Activated CD8-positive, alpha-beta memory T cell treated with anti-CD3 and anti-CD28 coated beads for 48 hours (primary cell): ENCODE results near the gene GPR52.
"Not testable (repeated sequence)": the region's sequence is repeated elsewhere in the genome, so short reads cannot be mapped to it uniquely, and the experiment has no call there.

ENCODE experiments used
- DNase-seq, 3 experiments: peaks; one replicate each; pipeline ENCODE4 v3.0.0-alpha.2; 2020; ENCODE audit warnings: low read depth in 2 of 3, low spot score in 2 of 3

GPR52 gene, protein sequence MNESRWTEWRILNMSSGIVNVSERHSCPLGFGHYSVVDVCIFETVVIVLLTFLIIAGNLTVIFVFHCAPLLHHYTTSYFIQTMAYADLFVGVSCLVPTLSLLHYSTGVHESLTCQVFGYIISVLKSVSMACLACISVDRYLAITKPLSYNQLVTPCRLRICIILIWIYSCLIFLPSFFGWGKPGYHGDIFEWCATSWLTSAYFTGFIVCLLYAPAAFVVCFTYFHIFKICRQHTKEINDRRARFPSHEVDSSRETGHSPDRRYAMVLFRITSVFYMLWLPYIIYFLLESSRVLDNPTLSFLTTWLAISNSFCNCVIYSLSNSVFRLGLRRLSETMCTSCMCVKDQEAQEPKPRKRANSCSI

GRCh38 chr1:174447866-174448530, at the start of gene GPR52:
GPR52 (plus strand) TSS chr1:174447964; CDS start chr1:174448112, 148 bp downstream.
- DNase-seq = no peak

DNA sequence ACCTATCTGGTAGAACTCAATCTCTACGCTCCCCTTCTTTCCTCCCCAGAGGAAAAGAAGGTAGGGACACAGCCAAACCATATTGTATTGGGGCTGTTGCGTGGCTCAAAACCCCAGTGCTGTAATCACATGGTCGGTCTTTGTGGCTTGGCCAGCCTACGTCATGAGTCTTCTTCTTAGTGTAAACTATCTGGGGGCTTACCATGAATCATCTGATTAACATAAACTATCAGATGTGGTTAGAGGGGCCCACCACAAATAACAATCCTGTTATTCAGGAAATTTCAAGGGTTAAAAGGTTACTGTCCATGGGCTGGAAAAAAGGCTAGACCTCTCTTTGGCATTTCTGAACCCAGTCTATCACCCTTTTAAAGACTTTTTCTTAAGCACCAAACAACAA, 49.5 kb upstream of the GPR52 start:
- DNase-seq = no peak

DNA sequence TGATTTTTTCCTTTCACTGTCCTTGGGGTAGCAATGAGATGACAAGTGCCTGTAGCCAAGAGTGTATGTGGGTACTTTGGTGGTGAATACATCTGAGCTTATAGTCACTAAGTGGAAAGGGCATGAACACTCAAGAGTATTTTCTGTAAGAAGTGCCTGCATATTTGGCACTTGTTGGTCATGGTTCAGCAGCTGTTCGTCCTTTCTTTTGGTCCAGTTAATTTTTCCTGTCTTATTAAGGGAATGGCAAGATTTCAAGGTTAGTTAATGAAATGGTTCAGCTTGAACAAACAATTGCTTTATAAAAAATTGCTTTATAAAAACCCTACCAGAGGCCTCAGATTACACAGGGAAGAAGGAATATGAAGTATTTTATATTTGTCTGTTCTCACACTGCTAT, 48.6 kb upstream of the GPR52 start:
- DNase-seq = no peak

DNA sequence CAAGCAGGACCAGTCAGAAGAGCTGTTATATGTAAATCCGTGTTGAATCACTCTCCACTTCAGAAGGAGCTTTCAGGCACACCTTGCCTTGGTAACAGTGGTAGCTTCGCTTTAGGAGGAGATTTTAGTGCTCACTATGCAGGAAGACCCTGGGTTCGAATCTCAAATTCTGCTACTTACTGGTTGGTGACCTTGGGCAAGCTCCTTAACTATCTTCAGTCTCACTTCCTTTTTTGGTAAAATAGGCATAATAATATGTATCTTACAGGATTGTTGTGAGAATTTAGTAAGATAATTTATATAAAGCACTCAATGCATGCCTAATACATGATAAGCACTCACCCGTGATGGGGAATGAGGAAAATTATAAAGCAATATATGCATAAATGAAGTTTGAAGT, 46.7 kb upstream of the GPR52 start:
- no peak for DNase-seq

- DNase-seq = no peak
These were observed 42.5 kb upstream of the GPR52 start for GRCh38 chr1:174405219-174405618.

DNA sequence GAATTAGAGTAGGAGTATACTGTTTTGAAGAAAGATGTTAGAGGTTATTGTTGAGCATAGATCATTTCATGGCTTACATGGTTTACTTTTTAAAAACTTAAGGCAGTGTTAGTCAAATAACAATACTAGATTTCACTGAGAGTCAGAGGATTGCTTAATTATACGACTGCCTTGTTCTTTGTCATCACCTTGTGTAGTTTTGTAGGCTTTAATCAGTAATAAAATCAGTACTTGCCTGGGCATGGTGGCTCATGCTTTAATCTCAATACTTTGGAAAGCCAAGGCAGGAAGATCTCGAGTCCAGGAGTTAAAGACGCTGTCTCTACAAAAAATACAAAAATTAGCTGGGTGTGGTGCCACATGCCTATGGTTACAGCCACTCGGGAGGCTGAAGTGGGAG, 41.3 kb upstream of the GPR52 start:
- no peak for DNase-seq

DNA sequence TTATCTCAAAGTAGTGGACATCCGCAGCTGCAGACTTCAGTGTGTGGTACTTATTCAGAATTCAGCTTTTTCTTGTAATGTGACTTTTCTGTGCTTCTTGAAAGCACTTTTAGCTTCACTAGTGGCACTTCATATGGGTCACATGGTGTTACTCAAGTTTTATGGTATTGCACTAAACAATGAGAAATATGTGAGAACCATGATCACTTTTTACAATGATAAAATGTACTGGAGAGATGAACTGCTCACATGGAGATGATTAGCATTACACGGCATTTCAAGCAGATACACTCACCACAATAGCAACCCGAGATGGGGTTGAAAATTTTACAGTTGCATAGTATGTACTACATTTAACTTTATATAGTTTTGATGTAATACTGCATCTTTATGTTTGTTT, 40.1 kb upstream of the GPR52 start:
- no peak for DNase-seq

GRCh38 chr1:174408146-174408545, 39.6 kb upstream of the GPR52 start:
- DNase-seq = no peak

DNA sequence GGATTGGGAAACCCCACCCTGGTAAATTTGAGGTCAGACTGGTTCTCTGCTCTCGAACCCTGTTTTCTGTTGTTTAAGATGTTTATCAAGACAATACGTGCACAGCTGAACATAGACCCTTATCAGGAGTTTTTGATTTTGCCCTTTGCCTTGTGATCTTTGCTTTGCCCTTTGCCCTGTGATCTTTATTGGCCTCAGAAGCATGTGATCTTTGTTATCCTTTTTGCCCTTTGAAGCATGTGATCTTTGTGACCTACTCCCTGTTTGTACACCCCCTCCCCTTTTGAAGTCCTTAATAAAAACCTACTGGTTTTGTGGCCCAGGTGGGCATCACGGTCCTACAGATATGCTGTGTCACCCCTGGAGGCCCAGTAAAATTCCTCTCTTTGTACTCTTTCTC, 38.0 kb upstream of the GPR52 start:
- DNase-seq = not testable (repeated sequence)

- DNase-seq = no peak
These were observed 34.1 kb upstream of the GPR52 start for GRCh38 chr1:174413632-174414031.

DNA sequence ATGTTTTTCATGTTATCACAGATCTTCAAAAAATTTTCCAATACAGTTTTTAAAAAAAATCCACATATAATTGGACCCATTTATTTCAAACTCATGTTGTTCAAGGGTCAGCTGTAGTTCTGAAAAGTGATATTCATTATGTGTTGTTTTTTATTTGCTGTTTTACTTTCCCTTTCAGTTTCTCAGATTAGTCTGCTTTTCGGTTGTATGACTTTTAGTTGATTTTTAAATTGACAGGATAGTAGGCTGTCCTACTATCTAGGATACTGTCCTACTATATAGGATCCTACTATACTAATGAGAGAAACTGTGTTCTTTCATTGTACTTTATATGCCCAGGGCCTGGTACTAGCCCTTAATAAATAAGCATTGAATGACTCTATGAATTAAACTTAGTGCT, 33.6 kb upstream of the GPR52 start:
- no peak for DNase-seq

DNA sequence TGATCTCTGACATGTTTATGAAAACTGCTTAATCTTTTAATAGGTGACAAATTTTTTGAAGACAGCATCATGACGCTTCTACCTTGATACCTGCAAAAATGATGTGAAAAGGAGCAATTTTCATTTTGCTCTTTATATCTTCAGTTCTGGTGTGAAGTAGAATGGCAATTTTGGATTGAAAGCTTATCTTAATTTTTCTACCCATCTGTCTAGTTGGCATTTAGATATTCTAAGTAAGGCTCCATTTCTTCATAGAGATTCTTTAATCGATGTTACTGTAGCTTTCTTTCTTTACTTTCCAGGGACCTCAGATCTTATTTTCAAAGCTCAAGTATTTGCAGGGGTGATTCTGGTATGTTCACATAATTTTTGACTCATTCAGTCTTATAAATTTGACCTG, 32.3 kb upstream of the GPR52 start:
- DNase-seq = no peak

DNA sequence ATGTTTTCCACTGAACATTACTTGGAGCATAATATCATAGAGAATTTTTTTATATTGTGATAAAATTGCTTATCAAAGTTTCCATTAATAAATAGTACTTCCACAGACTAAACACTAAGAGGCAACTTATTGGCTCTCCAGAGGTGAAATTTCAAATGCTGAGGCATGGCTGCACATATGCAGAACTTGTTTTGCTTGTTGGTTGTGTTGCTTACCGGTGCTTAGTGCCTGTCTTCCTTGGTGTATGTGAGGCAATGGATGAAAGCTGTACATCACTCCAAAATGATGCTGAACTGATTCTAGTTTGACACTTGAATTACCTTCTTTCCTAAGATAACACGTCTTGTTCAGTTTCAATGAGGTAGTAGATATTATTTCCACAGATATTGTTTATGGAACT, 29.8 kb upstream of the GPR52 start:
- DNase-seq = no peak

DNA sequence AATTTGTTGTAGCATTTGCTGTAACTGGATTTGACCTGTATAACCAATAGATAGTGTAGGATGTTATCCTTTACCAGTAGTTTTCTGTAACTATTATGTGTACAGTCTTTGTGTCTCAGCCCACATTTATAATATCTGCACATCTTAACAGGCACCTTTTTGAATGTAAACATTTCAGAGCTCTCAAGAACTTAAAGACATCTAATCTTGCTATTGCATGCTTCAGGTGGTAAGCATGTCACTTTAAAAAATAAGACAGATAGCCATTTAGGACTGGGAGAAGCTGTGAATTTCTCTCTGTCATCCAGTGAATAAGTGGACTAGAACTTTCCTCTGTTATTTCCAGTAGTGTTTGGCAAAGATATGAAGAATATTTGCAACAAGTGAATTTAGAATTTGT, 22.6 kb upstream of the GPR52 start:
- DNase-seq = no peak

DNA sequence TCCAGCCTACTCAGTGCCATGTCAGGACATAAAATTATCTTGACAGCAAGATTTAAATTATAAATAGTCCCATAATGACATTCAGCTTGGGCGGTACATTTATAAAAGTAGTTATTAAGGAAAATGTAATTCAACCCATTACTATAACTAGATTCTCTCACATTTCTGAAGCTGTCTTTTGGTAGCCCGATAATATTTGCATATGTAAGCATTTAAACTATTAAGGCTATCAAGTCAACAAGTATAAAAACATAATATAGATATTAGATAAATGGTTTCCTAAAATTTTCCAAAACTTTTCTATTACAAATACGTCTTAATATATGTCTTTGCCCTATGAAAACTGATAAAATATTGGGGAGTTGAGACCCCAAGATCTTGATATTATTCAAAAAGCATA, 21.6 kb upstream of the GPR52 start:
- no peak for DNase-seq

DNA sequence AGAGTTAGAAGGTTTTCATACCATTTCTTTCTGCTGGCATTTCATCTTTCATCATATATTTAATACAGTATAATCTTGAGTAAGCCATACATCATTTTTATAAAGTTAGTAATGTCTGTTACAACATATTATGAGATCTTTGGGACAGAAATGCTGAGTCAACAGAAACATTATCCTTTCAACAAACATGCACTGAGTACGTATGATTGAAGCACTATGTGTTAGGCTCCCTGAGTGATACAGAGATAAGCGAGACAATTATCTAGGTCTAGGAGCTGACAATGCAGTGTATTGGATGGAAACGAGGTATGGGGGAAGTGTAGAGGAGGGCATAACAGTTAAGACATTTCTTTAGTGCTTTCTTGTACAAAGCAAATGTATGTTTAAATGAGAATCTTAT, 19.7 kb upstream of the GPR52 start:
- no peak for DNase-seq

DNA sequence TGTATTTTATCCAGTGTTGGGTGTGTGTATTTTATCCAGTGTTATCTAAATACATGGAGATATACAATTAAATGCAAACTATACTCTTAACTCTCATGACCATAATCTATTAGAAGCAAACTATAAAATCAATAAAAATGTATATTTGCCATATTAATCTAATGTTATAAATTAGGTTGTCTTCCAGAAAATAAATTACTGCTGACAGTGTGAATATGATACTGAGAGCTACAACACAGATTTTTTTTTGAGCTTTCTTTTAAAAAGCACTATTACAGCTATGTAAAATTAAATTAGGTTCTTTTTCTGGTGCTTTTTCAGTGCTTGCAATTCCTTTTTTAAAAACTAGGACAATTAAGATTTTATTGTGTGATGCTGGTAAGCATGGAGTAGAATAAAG, 19.0 kb upstream of the GPR52 start:
- DNase-seq = no peak

DNA sequence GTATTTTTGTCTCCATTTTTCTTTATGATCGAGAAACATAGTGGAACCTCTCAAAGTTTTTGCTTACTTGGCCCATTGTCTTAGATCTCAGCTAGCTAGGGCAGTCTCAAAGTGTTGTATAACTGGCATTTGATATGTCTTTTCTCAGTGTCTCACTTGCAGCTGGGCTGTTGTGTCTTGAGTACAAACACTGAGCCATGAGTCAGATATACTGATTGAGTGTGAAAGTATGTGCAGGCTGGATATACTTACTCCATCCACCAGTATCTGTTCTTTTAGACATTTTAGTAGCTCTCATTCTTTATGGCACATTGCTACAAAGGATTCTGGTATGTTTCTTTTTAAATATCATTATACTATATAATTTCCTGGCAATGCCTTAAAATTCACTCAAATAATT, 14.3 kb upstream of the GPR52 start:
- no peak for DNase-seq

DNA sequence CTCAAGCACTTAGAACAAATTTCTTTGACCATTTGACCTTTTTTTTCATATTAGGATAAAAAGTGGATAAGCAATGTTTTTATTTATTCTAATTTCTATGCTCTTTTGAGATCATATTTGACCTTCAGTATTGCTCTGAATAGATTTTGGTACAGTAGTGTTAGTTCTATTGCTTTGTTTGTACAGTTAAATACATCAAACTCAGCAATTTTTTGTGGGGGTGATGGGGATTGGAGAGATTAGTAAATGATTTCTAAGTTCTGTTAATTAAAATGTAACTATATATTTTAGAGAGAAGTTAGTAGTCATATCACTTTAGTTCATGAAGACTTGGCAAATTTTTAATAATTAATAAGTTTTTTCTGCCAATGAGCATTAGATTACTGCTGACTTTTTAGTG, 2.4 kb upstream of the GPR52 start:
- DNase-seq = no peak

DNA sequence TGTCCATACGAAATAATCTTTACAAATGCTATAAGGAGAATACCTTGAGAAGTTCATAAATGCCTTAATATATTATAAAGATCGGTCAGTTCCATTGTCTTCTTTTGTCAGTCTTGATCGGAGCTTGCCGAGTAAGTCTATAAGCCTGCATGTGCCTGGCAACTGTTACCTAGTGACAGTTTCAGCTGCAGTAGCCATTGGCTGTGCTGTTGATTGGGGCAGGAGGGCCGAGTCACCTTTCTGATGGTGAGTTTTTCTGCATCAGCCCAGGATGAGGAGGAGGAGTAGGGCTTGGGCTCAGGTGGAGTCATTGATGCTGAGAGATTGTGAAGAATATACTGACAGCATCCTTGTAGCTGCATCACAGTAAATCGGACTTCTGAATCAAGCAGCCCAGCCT, 1.9 kb upstream of the GPR52 start:
- DNase-seq = no peak

DNA sequence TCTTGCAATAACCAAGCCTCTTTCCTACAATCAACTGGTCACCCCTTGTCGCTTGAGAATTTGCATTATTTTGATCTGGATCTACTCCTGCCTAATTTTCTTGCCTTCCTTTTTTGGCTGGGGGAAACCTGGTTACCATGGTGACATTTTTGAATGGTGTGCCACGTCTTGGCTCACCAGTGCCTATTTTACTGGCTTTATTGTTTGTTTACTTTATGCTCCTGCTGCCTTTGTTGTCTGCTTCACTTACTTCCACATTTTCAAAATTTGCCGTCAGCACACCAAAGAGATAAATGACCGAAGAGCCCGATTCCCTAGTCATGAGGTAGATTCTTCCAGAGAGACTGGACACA, 743 bp downstream of the GPR52 start:
- DNase-seq = no peak

DNA sequence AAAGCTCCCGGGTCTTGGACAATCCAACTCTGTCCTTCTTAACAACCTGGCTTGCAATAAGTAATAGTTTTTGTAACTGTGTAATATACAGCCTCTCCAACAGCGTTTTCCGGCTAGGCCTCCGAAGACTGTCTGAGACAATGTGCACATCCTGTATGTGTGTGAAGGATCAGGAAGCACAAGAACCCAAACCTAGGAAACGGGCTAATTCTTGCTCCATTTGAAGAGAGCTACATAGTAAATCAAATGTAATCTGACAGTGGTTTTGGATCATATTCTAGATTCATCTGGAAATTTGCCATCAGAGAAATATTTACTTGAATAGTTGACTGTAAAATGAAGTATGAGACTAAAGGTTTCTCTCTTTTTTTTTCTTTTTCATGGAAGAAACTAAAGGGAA, 1.2 kb downstream of the GPR52 start:
- DNase-seq = no peak

- no peak for DNase-seq
These were observed 3.6 kb downstream of the GPR52 start for GRCh38 chr1:174451408-174451807.
